Subcutaneous preadipocyte (primary cell): Measurements from ENCODE around the gene AADAT. TPM values are rescaled to one million over a fixed set of nuclear protein-coding genes. Genes with fewer than 3 reads are reported as not detected.

Experiments used
- small RNA-seq: library from RNA; depleted of rRNA; stranded (forward); fragments of <200 nt; gene quantifications from one replicate; pipeline ENCODE3, GENCODE V24; 2012
- total RNA-seq: library from RNA; depleted of rRNA; stranded (reverse); fragments of >200 nt; gene quantifications from 2 replicates; pipeline ENCODE4 v1.2.3, GENCODE V29; 2012

The AADAT gene
- total RNA-seq: 2.2 and 4.9 TPM in 2 replicates

DNA sequence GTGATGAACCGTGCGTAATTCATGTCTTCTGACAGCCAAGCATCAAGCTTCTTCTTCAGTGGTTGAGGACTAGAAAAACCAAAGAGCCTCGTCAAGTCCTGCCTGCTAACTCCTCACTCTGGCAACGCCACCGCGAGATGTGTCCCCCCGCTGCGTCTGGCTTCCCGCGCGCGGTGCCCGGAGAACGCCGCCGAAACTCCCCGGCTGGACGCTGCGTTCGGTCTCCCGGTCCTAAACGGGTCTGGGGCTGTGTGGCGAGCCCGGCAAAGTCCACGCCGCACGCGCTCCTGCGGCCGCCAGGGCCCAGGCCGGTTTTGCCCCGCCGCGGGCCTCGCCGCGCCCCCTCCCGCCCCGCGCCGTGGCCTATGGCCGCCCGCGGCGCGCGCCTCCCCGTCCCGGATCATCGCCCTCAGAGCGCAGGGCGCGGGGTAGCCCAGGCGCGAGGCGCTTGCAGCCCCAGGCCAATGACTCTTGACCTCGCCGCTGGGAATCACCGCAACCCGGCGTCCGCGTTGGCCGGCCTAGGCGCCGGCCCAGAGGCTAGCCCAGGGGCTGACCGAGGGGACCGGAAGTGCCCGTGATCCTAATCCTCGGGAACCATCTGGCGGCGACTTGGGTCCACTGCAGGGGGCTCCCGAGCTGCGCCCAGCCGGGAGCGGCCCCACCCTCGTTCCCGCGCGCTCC lies at the start of gene AADAT:
AADAT (minus strand) TSS at position 289 of the 684 bp plus-strand sequence; CDS start at position 23, 266 bp downstream.

DNA sequence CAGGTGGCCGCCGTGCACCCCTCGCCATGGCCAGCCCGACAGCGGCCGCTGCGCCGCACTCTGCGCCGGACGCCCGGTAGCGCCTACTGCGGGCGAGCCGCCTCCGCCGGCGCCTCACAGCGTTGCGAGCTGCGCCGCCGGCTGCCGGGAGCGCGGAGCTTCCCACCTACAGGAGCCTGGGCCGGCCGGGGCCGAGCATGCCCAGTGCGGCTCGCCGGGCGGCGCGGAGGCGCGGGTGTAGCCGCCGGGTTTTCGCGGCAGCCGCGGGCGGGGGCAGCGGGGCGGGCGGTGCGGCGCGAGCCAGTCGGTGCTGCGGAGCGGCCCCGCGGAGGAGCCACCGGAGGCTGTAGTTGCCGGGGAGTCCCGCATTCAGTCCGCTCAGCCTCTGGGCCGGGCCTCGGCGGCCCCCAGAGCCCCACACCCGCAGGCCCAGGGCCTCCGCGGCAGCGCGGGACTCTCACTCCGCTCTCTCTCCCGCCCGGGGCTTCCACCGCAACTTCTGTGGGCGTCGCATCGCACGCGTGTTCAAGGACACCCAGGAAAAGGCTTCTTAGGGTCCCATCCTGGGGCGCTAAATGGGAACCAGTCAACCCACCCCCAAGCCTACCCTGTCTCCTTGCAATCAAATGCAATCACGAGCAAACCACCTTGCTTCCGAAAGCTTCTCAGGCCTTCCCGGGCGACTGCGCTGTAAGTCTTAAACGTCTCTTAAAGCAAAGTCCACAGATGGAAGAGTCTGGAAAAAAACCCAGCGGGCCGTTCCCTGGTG lies 63.3 kb downstream of the AADAT start, which contains the start of gene MFAP3L:
MFAP3L (minus strand) TSS at position 143 of the 769 bp plus-strand sequence. CDS start 20,518 bp downstream, outside the sequence.

Small RNAs within 50 kb of the gene (small RNA-seq; reads per million reads assigned to genes)
- gene APOBEC3AP1: not detected

Other genes starting within 250 kb of the AADAT start
- gene MFAP3L, start 63.6 kb downstream of the AADAT start, total RNA-seq: 0.73 and 2.5 TPM in 2 replicates